ENCODE data around the gene TIAM2.
"Not testable (repeated sequence)": the region's sequence is repeated elsewhere in the genome, so short reads cannot be mapped to it uniquely, and the experiment has no call there.

Gene TIAM2

DNA sequence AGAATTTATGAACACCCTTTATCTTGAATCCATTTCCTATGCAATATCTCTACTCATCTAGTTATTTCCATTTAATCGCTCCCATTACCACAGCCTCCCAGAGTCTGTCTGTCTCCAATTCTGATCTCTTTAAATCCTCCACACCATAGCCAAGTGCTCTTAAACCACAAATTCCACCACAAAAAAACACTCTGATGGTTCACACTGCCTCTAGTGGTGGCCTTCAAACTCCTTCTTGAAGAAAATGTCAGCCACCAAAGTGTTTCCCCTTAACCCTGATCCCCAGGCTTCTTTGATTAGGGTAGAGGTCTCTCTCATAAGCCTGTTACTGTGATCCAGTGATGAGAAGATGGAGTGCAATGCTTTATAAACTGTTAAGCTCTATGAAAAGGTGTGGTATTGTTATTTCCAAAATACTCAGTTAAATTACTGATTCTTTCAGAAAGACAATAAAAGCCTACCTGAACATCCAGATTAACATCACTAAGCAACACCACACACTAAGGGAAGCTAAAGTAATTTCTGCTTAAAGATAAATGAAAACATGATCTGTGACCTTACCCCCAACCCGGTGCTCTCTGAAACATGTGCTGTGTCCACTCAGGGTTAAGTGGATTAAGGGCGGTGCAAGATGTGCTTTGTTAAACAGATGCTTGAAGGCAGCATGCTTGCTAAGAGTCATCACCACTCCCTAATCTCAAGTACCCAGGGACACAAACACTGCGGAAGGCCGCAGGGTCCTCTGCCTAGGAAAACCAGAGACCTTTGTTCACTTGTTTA lies 273.2 kb downstream of the TIAM2 start:
- not testable (repeated sequence) for H3K27me3 ChIP-seq (ENCODE audit: insufficient read depth, poor library complexity, severe bottlenecking); H3K4me3 ChIP-seq (ENCODE audit: severe bottlenecking); H3K27ac ChIP-seq (ENCODE audit: poor library complexity, severe bottlenecking); ATAC-seq (ENCODE audit: low read depth); H3K9me3 ChIP-seq (ENCODE audit: severe bottlenecking); DNase-seq (ENCODE audit: low spot score)
- Histone ChIP-seq H3K4me1 (ENCODE audit: insufficient read depth, poor library complexity, severe bottlenecking) (peaks cover 12% of the 10 kb centered on the region), H3K36me3 (ENCODE audit: low read depth) (peaks cover 47% of the 10 kb centered on the region)
- TF ChIP-seq CTCF (IDR thresholded peaks at IDR 0.05; ENCODE audit: poor library complexity, severe bottlenecking) = peak; percentile 62

DNA sequence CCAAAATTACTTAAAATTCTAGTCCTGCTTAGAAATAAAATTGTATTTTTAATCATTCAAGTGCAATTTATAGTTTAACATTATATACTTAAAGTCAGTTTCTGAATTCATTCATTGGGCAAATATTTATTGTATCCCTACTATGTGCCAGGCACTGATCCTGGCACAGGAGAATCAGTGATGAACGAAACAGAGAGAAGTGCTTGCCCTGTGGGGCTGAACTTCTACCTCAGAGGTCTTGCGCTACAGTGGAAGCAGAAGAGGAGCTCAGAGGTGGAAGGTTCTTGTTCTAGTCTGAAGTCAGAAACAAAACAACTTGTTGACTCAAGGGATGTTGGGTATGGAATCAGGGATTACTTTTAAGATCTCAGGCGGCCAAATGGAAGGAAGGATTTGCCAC lies 274.6 kb downstream of the TIAM2 start:
- no peak overlapping the region for H3K4me3 ChIP-seq (ENCODE audit: severe bottlenecking)
- no peak for TF ChIP-seq CTCF (IDR thresholded peaks at IDR 0.05; ENCODE audit: poor library complexity, severe bottlenecking)
- peaks cover 26% of the 10 kb centered on the region for H3K4me1 ChIP-seq (ENCODE audit: insufficient read depth, poor library complexity, severe bottlenecking)
- H3K27ac ChIP-seq (ENCODE audit: poor library complexity, severe bottlenecking) = no peak overlapping the region
- no peak for ATAC-seq (ENCODE audit: low read depth)
- H3K27me3 ChIP-seq (ENCODE audit: insufficient read depth, poor library complexity, severe bottlenecking) = no peaks in the 10 kb centered on the region
- DNase-seq (ENCODE audit: low spot score) = no peak
- peaks cover 38% of the 10 kb centered on the region for H3K36me3 ChIP-seq (ENCODE audit: low read depth)
- H3K9me3 ChIP-seq (ENCODE audit: severe bottlenecking) = no peaks in the 10 kb centered on the region

- H3K4me1 ChIP-seq (ENCODE audit: insufficient read depth, poor library complexity, severe bottlenecking) = peaks cover 20% of the 10 kb centered on the region
- H3K36me3 ChIP-seq (ENCODE audit: low read depth) = peaks cover 36% of the 10 kb centered on the region
- ATAC-seq (ENCODE audit: low read depth) = no peak
- H3K27ac ChIP-seq (ENCODE audit: poor library complexity, severe bottlenecking) = no peak overlapping the region
- no peak overlapping the region for H3K4me3 ChIP-seq (ENCODE audit: severe bottlenecking)
- no peak for TF ChIP-seq CTCF (IDR thresholded peaks at IDR 0.05; ENCODE audit: poor library complexity, severe bottlenecking)
- no peaks in the 10 kb centered on the region for H3K27me3 ChIP-seq (ENCODE audit: insufficient read depth, poor library complexity, severe bottlenecking)
- no peak for DNase-seq (ENCODE audit: low spot score)
- H3K9me3 ChIP-seq (ENCODE audit: severe bottlenecking) = no peaks in the 10 kb centered on the region
These were observed 275.5 kb downstream of the TIAM2 start for GRCh38 chr6:155270561-155271091.

GRCh38 chr6:155271145-155271544 lies 276.0 kb downstream of the TIAM2 start:
- ATAC-seq (ENCODE audit: low read depth) (no peak), DNase-seq (ENCODE audit: low spot score) (no peak)
- TF ChIP-seq CTCF (IDR thresholded peaks at IDR 0.05; ENCODE audit: poor library complexity, severe bottlenecking) = no peak
- H3K4me3 ChIP-seq (ENCODE audit: severe bottlenecking) = no peak overlapping the region
- H3K4me1 ChIP-seq (ENCODE audit: insufficient read depth, poor library complexity, severe bottlenecking) = peaks cover 20% of the 10 kb centered on the region
- no peaks in the 10 kb centered on the region for H3K27me3 ChIP-seq (ENCODE audit: insufficient read depth, poor library complexity, severe bottlenecking)
- H3K27ac ChIP-seq (ENCODE audit: poor library complexity, severe bottlenecking) = no peak overlapping the region
- H3K36me3 ChIP-seq (ENCODE audit: low read depth) = peaks cover 36% of the 10 kb centered on the region
- no peaks in the 10 kb centered on the region for H3K9me3 ChIP-seq (ENCODE audit: severe bottlenecking)
